ENCODE measurements around the gene MTG1.

The MTG1 gene

GRCh38 chr10:133401981-133402725 is 8.2 kb downstream of the MTG1 start:
- no peak for DNase-seq (ENCODE audit: low read depth)
- no peak overlapping the region for H3K4me3 ChIP-seq (ENCODE audit: low read length)
- no peak for TF ChIP-seq CTCF (conservative IDR thresholded peaks at IDR 0.05; ENCODE audit: low read length)

- no peak overlapping the region for H3K4me3 ChIP-seq (ENCODE audit: low read length)
- TF ChIP-seq CTCF (conservative IDR thresholded peaks at IDR 0.05; ENCODE audit: low read length), result no peak
- no peak for DNase-seq (ENCODE audit: low read depth)
Measured at GRCh38 chr10:133403359-133403758, 9.4 kb downstream of the MTG1 start.

- no peak for TF ChIP-seq CTCF (conservative IDR thresholded peaks at IDR 0.05; ENCODE audit: low read length)
- DNase-seq (ENCODE audit: low read depth), result no peak
Measured at GRCh38 chr10:133403784-133404183, 9.8 kb downstream of the MTG1 start.

GRCh38 chr10:133405272-133405671 is 11.3 kb downstream of the MTG1 start:
- peak; percentile 36 for DNase-seq (ENCODE audit: low read depth)
- TF ChIP-seq CTCF (conservative IDR thresholded peaks at IDR 0.05; ENCODE audit: low read length), result no peak
- no peak overlapping the region for H3K4me3 ChIP-seq (ENCODE audit: low read length)

More at GRCh38 chr10:133403784-133404183, 9.8 kb downstream of the MTG1 start:
- no peak overlapping the region for H3K4me3 ChIP-seq (ENCODE audit: low read length)

- TF ChIP-seq CTCF (conservative IDR thresholded peaks at IDR 0.05; ENCODE audit: low read length), result no peak
- H3K4me3 ChIP-seq (ENCODE audit: low read length), result no peak overlapping the region
- peak; percentile 52 for DNase-seq (ENCODE audit: low read depth)
Measured at GRCh38 chr10:133405844-133406527, 12.0 kb downstream of the MTG1 start.

- no peak for TF ChIP-seq CTCF (conservative IDR thresholded peaks at IDR 0.05; ENCODE audit: low read length)
- no peak overlapping the region for H3K4me3 ChIP-seq (ENCODE audit: low read length)
- DNase-seq (ENCODE audit: low read depth), result no peak
Measured at GRCh38 chr10:133411523-133412380, 17.8 kb downstream of the MTG1 start.
